T-cell (primary cell): ENCODE data around the gene GPR39. TPM values are rescaled to one million over a fixed set of nuclear protein-coding genes. Genes with fewer than 3 reads are reported as not detected.

Experiments used
- ATAC-seq, 4 experiments: fragments of 200-7000 bp in 3 of 4; fragments of 150-1000 bp in 1 of 4; cut with Tn5 transposase; replicated peaks in 1 of 4; 1 replicate in 3 of 4; 2 replicates in 1 of 4; pipeline ENCODE4 v1.10.0; 2021; ENCODE audit warnings: moderate library complexity in 3 of 4, mild to moderate bottlenecking in 2 of 4, moderate number of reproducible peaks in 1 of 4
- CTCF ChIA-PET, 2 donors: fragments of 300-600 bp; sonication (Branson Sonifier 250); formaldehyde crosslinking; loops; one replicate each; lab custom pipeline; 2022; ENCODE audit warnings: antibody characterized with exemption in 2 of 2; lab: Charles Lee
- POLR2A ChIA-PET, 2 donors: fragments of 300-600 bp; sonication (Branson Sonifier 250); formaldehyde crosslinking; loops; one replicate each; lab custom pipeline; 2022; ENCODE audit warnings: antibody characterized with exemption in 2 of 2; lab: Charles Lee
- DNase-seq, 35 experiments: peaks; one replicate each; pipeline versions ENCODE4 v3.0.0 to v3.0.0-alpha.2; 2013 to 2023
- H3K27ac ChIP-seq: one replicate; pipeline ENCODE4 v1.5.1; 2013; ENCODE audit warnings: low read length
- H3K27me3 ChIP-seq, 2 experiments: replicated peaks in 1 of 2; 1 replicate in 1 of 2; 2 replicates in 1 of 2; pipeline versions ENCODE4 v1.6.1 to v1.7.0; 2013; ENCODE audit warnings: low read length in 1 of 2, mixed read lengths in 1 of 2; ENCODE audit not compliant: control insufficient read depth in 2 of 2, insufficient read depth in 2 of 2; ENCODE audit errors: extremely low read depth in 1 of 2
- H3K36me3 ChIP-seq, 2 donors: 1 replicate in 1 of 2; 2 replicates in 1 of 2; pipeline versions ENCODE4 v1.6.1 to v1.7.0; 2013; ENCODE audit warnings: low read length in 1 of 2; ENCODE audit not compliant: control insufficient read depth in 2 of 2, insufficient read depth in 1 of 2; ENCODE audit errors: extremely low read depth in 1 of 2
- H3K4me1 ChIP-seq, 2 experiments: 1 replicate in 1 of 2; 2 replicates in 1 of 2; pipeline versions ENCODE4 v1.6.1 to v1.7.0; 2013; ENCODE audit warnings: low read length in 2 of 2, mixed read lengths in 1 of 2; ENCODE audit not compliant: insufficient read depth in 2 of 2, control insufficient read depth in 1 of 2; ENCODE audit errors: extremely low read depth in 1 of 2
- H3K4me3 ChIP-seq, 2 donors: 1 replicate in 1 of 2; 2 replicates in 1 of 2; pipeline versions ENCODE4 v1.5.1 to v1.7.0; 2013; ENCODE audit warnings: mild to moderate bottlenecking in 2 of 2, low read length in 1 of 2, moderate library complexity in 1 of 2; ENCODE audit not compliant: control insufficient read depth in 1 of 2; ENCODE audit errors: extremely low read depth in 1 of 2
- H3K9me3 ChIP-seq: 2 replicates; pipeline ENCODE4 v1.7.0; 2013
- H3K27ac Mint-ChIP-seq, 2 donors: one replicate each; pipeline ENCODE4 v1.8.0; 2020 to 2021; ENCODE audit warnings: mild to moderate bottlenecking in 2 of 2, mixed read lengths in 2 of 2
- H3K27me3 Mint-ChIP-seq, 2 donors: one replicate each; pipeline ENCODE4 v1.8.0; 2021 to 2022; ENCODE audit warnings: mixed read lengths in 2 of 2
- H3K36me3 Mint-ChIP-seq: one replicate; pipeline ENCODE4 v1.8.0; 2021; ENCODE audit warnings: mixed read lengths
- H3K4me1 Mint-ChIP-seq, 3 donors: one replicate each; pipeline ENCODE4 v1.8.0; 2020 to 2022; ENCODE audit warnings: mixed read lengths in 3 of 3, mild to moderate bottlenecking in 1 of 3
- H3K4me3 Mint-ChIP-seq, 3 donors: one replicate each; pipeline ENCODE4 v1.8.0; 2020 to 2022; ENCODE audit warnings: mild to moderate bottlenecking in 3 of 3, mixed read lengths in 3 of 3, moderate library complexity in 3 of 3
- H3K9me3 Mint-ChIP-seq, 3 donors: one replicate each; pipeline ENCODE4 v1.8.0; 2020 to 2022; ENCODE audit warnings: mixed read lengths in 3 of 3
- WGBS: methylation state at CpG from one replicate; pipeline ENCODE4 v1.1.5; 2013; ENCODE audit warnings: missing lambda C conversion rate; ENCODE audit not compliant: insufficient coverage; 5-methylcytosine and 5-hydroxymethylcytosine counted together
- total RNA-seq, 35 experiments: library from RNA in 6 of 35; stranded (reverse) in 6 of 35; fragments of 120-200 nt in 1 of 35; gene quantifications; one replicate each; pipeline versions ENCODE4 v1.2.1 to v1.2.4 and lab custom pipeline; 2013 to 2026

Gene GPR39
- total RNA-seq, 5 donors from 2014 or later (not counting 1 experiment from before 2014, with no cell fraction given), result not detected

DNA sequence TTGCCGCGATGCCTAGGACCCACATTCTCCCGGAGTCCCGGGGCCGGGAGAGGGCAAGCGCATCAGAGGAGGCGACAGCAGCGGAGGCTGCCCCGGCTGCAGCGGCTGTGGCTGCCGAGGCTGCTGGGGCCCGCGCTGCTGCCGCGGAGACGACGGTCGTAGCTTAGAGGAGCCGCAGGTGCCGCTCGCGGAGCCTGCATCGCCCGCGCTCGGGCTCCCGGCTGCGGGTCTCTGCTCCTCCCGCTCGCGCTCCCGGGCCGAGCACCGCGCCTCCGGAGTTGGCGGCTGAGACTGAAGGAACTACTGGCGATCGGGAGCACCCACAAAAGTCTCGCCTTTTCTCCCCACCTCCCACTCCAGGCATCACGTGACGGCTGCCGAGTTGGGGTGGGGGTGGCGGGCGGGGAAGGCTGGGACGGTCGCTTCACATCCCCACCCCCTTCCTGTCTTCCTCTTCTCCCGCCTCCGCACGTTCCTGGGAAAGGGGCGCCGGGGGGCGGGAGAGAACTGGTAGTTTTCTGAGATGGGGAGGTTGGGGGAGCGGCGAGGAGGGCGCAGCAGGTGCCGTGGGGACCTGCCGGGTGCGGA lies 253.4 kb downstream of the GPR39 start, which contains the start of gene LYPD1:
TSS of gene LYPD1 (minus strand) at position 298 of the 588 bp plus-strand sequence. CDS start at position 25, 273 bp downstream.
- peaks cover 0 to 1% (median 0%) of the 10 kb centered on the region in 3 donors for H3K4me1 Mint-ChIP-seq
- no peaks in the 10 kb centered on the region for H3K9me3 ChIP-seq
- no peaks in the 10 kb centered on the region for H3K4me1 ChIP-seq
- no peak for ATAC-seq
- 5% methylated on average over 34 of the region's 59 CpGs for WGBS
- no peaks in the 10 kb centered on the region for H3K9me3 Mint-ChIP-seq
- POLR2A ChIA-PET, result no interaction called here
- H3K27ac ChIP-seq, result no peak within 1 kb of the TSS
- no peaks in the 10 kb centered on the region for H3K36me3 Mint-ChIP-seq
- no peak for DNase-seq
- CTCF ChIA-PET, result no interaction called here
- H3K27ac Mint-ChIP-seq, result no peak within 1 kb of the TSS
- no peaks in the 10 kb centered on the region for H3K36me3 ChIP-seq
- H3K27me3 ChIP-seq, result peaks cover 6 to 33% of the 10 kb centered on the region in 2 experiments
- no peak within 1 kb of the TSS for H3K4me3 ChIP-seq
- H3K27me3 Mint-ChIP-seq, result peaks cover 25 to 28% of the 10 kb centered on the region in 2 donors
- H3K4me3 Mint-ChIP-seq, result no peak within 1 kb of the TSS

GRCh38 chr2:132670496-132671150 lies 254.0 kb downstream of the GPR39 start:
- peaks cover 6 to 33% of the 10 kb centered on the region in 2 experiments for H3K27me3 ChIP-seq
- ATAC-seq, result peak in 1 of 4 experiments; percentile 24
- no peak overlapping the region for H3K27ac Mint-ChIP-seq

DNA sequence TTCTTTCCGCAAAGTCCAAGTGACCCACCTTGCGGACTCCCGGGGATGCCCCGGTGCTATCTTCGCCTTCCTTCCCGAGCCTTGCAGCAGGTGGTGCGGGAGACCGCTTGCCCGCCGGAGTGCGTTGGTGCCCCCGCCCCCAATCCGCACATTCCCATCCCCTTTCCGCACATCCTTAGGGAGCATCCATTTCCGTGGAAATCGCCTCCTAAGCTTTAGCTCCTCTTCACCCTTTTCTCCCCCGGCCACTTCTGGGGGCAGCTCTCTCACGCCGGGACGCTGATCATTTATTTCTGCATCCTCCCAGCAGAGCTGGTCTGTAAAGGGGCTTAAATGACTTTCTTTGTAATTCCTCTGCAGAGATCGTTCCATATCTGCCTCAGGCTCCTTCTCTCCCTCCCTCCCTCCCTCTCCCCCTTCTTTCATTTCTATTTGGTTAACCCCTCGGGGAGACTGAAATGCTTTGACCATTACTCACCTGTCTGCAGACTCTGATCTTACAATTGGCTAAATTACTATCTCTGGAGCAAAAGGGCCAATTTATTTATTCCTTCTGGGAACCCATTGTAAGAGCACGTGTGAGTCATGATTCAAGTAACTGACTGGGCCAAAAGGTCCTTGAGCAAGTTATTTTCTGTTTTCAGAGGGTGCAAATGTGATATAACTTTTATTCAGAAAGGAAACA lies 254.7 kb downstream of the GPR39 start:
- Mint-ChIP-seq H3K27ac (no peak overlapping the region), H3K9me3 (peaks cover 0 to 2% (median 0%) of the 10 kb centered on the region in 3 donors), H3K27me3 (peaks cover 25 to 28% of the 10 kb centered on the region in 2 donors), H3K36me3 (no peaks in the 10 kb centered on the region), H3K4me1 (peaks cover 0 to 1% (median 0%) of the 10 kb centered on the region in 3 donors), H3K4me3 (no peak overlapping the region)
- no peak overlapping the region for H3K27ac ChIP-seq
- no peak for ATAC-seq
- no peaks in the 10 kb centered on the region for H3K4me1 ChIP-seq
- no peak overlapping the region for H3K4me3 ChIP-seq
- ChIA-PET POLR2A (no interaction called here), CTCF (no interaction called here)
- WGBS, result 14% methylated on average over 22 of the region's 23 CpGs
- H3K36me3 ChIP-seq, result no peaks in the 10 kb centered on the region
- peaks cover 6 to 33% of the 10 kb centered on the region in 2 experiments for H3K27me3 ChIP-seq
- no peaks in the 10 kb centered on the region for H3K9me3 ChIP-seq
- no peak for DNase-seq

More at GRCh38 chr2:132670496-132671150, 254.0 kb downstream of the GPR39 start:
- no peak overlapping the region for H3K27ac ChIP-seq
- 6% methylated on average over 36 of the region's 44 CpGs for WGBS
- no peaks in the 10 kb centered on the region for H3K36me3 Mint-ChIP-seq
- no peak overlapping the region for H3K4me3 Mint-ChIP-seq
- H3K4me1 ChIP-seq, result no peaks in the 10 kb centered on the region
- H3K9me3 Mint-ChIP-seq, result no peaks in the 10 kb centered on the region
- peaks cover 0 to 1% (median 0%) of the 10 kb centered on the region in 3 donors for H3K4me1 Mint-ChIP-seq
- ChIA-PET CTCF (no interaction called here), POLR2A (no interaction called here)
- H3K27me3 Mint-ChIP-seq, result peaks cover 25 to 28% of the 10 kb centered on the region in 2 donors
- DNase-seq, result no peak
- no peaks in the 10 kb centered on the region for H3K36me3 ChIP-seq
- no peak overlapping the region for H3K4me3 ChIP-seq
- H3K9me3 ChIP-seq, result no peaks in the 10 kb centered on the region

DNA sequence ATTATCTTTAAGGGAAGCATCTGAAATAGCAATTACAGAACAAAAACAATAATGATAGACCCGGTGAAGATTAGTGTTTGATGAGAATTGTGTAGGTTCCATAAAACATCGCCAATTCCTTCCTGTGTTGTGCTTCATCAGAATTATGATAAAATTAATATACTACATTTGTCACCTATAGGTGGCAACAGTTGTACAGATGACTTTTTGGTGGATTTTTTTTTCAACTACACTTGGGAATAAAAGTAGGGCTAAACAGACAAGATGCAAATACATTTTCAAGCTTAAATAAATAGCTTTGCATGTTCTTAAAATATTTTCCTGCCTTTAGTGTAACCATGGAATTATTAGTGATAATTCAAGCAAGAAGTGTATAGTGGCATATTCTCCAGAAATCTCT lies 260.4 kb downstream of the GPR39 start:
- peaks cover 0 to 2% (median 0%) of the 10 kb centered on the region in 3 donors for H3K9me3 Mint-ChIP-seq
- H3K27ac ChIP-seq, result no peak overlapping the region
- no peaks in the 10 kb centered on the region for H3K9me3 ChIP-seq
- ATAC-seq (no peak), DNase-seq (no peak)
- H3K4me3 ChIP-seq, result no peak overlapping the region
- no peaks in the 10 kb centered on the region for H3K36me3 ChIP-seq
- ChIA-PET POLR2A (no interaction called here), CTCF (no interaction called here)
- no peaks in the 10 kb centered on the region for H3K27me3 ChIP-seq
- no CpG with 5 or more reads among the region's 2 CpGs for WGBS
- H3K27ac Mint-ChIP-seq, result no peak overlapping the region
- no peak overlapping the region for H3K4me3 Mint-ChIP-seq
- H3K27me3 Mint-ChIP-seq, result peaks cover 8 to 14% of the 10 kb centered on the region in 2 donors
- no peaks in the 10 kb centered on the region for H3K4me1 Mint-ChIP-seq
- H3K36me3 Mint-ChIP-seq, result no peaks in the 10 kb centered on the region
- H3K4me1 ChIP-seq, result no peaks in the 10 kb centered on the region

DNA sequence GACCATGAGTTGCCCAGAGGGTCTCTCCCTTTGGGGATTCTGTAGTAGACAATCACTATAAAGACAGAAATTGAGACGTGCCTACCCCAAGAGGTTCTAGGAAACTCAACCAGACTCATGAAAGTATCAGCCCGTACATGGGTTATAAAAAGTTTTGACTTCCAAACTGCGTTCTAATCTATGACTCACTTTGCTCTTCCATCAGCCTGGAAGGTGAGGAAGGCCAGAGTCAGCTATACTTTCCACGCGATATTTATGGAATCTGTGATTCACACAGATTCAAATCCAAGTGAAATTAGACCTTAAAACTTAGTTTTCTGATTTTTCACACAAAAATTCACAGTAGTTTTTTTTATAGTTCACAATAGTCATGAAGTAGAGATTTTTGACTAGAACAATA lies 261.1 kb downstream of the GPR39 start:
- POLR2A ChIA-PET, result no interaction called here
- H3K27me3 Mint-ChIP-seq, result peaks cover 4 to 14% of the 10 kb centered on the region in 2 donors

GRCh38 chr2:132678483-132678882 lies 261.9 kb downstream of the GPR39 start:
- Histone ChIP-seq H3K36me3 (no peaks in the 10 kb centered on the region), H3K27ac (no peak overlapping the region), H3K4me1 (no peaks in the 10 kb centered on the region), H3K9me3 (no peaks in the 10 kb centered on the region), H3K4me3 (no peak overlapping the region), H3K27me3 (no peaks in the 10 kb centered on the region)
- ChIA-PET CTCF (no interaction called here), POLR2A (no interaction called here)
- H3K36me3 Mint-ChIP-seq, result no peaks in the 10 kb centered on the region
- no peak for ATAC-seq
- no peaks in the 10 kb centered on the region for H3K4me1 Mint-ChIP-seq
- no peak for DNase-seq
- H3K27ac Mint-ChIP-seq, result no peak overlapping the region
- peaks cover 0 to 5% (median 0%) of the 10 kb centered on the region in 3 donors for H3K9me3 Mint-ChIP-seq
- no CpG with 5 or more reads among the region's 2 CpGs for WGBS
- H3K4me3 Mint-ChIP-seq, result no peak overlapping the region
- H3K27me3 Mint-ChIP-seq, result peaks cover 0 to 9% of the 10 kb centered on the region in 2 donors

More for the DNA sequence above, 261.1 kb downstream of the GPR39 start:
- ATAC-seq (no peak), DNase-seq (no peak)
- Histone ChIP-seq H3K4me1 (no peaks in the 10 kb centered on the region), H3K36me3 (no peaks in the 10 kb centered on the region), H3K9me3 (no peaks in the 10 kb centered on the region), H3K4me3 (no peak overlapping the region), H3K27ac (no peak overlapping the region), H3K27me3 (no peaks in the 10 kb centered on the region)
- H3K27ac Mint-ChIP-seq, result no peak overlapping the region
- CTCF ChIA-PET, result no interaction called here
- H3K4me3 Mint-ChIP-seq, result no peak overlapping the region
- H3K4me1 Mint-ChIP-seq, result no peaks in the 10 kb centered on the region
- 88% methylated on average over 2 of the region's 5 CpGs for WGBS
- peaks cover 0 to 2% (median 0%) of the 10 kb centered on the region in 3 donors for H3K9me3 Mint-ChIP-seq
- H3K36me3 Mint-ChIP-seq, result no peaks in the 10 kb centered on the region
